ENCODE measurements around the gene METTL22. TPM values are rescaled to one million over a fixed set of nuclear protein-coding genes. Genes with fewer than 3 reads are reported as not detected.
A peak's percentile ranks its signal among the peaks of the same experiment; 100 is the strongest.

The METTL22 gene
- total RNA-seq, 3 donors from 2014 or later: 24.1 to 41.0 (median 30.8) TPM

- no peaks in the 10 kb centered on the region for H3K36me3 ChIP-seq (ENCODE audit: low read depth)
Observed at GRCh38 chr16:8634991-8635736, 13.7 kb downstream of the METTL22 start.

DNA sequence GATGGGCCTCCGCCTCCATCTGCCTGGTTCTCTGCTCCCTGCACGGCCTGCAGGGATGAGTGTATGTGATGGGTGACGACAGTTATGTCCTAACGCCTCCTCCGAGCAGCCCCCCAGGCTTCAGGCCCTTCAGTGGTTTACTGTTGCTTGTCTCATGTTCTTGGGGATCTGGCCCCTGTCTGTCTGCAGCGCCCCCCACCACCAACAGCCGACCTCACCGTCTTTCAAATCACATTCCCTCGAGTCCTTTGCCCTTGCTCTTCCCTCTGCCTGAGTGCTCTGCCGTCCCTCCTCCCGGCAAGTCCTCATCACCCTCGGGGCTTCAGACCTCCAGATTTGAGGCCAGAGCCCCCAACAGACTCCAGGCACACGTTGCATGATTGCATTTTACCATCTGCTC is 18.2 kb downstream of the METTL22 start:
- intact Hi-C loops (cut with DNase I, micrococcal nuclease): no loop called here
- TF ChIP-seq CTCF (IDR thresholded peaks at IDR 0.05): no peak
- ATAC-seq: no peak
- no peaks in the 10 kb centered on the region for H3K9me3 ChIP-seq
- DNase-seq: no peak
- H3K36me3 ChIP-seq (ENCODE audit: low read depth): peaks cover 5% of the 10 kb centered on the region
- H3K4me3 ChIP-seq: no peak overlapping the region
- H3K4me1 ChIP-seq (ENCODE audit: low read depth): no peaks in the 10 kb centered on the region

More at GRCh38 chr16:8634991-8635736, 13.7 kb downstream of the METTL22 start:
- peak in 1 of 3 donors; percentile 52 for DNase-seq
- ATAC-seq: peak; percentile 51
- Histone ChIP-seq H3K9me3 (no peaks in the 10 kb centered on the region), H3K4me1 (ENCODE audit: low read depth) (no peaks in the 10 kb centered on the region), H3K4me3 (no peak overlapping the region)
- no peak for TF ChIP-seq CTCF (IDR thresholded peaks at IDR 0.05)
- intact Hi-C loops (cut with DNase I, micrococcal nuclease): no loop called here

DNA sequence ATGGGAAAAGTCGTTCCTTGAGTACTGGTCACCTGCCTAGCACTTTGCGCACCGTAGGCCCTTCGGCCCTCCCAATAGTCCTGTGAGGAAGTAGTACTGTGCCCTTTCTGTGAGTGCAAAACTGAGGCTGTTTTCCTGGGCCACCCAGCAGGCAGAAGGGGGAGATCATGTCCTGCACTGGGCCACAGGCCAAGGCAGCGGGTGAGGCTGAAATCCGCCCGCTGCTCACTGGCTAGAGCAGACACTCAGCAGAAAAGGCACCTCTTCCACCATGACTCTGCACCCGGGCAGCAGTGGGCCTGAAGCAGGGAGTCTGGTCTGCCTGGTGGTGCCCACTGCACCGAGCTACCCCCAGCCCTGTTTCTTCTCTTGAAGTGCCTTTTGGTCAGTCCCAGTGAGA is 20.2 kb downstream of the METTL22 start:
- Histone ChIP-seq H3K9me3 (no peaks in the 10 kb centered on the region), H3K4me3 (no peak overlapping the region), H3K36me3 (ENCODE audit: low read depth) (peaks cover 8% of the 10 kb centered on the region), H3K4me1 (ENCODE audit: low read depth) (no peaks in the 10 kb centered on the region)
- DNase-seq (no peak), ATAC-seq (no peak)
- intact Hi-C loops (cut with DNase I, micrococcal nuclease): no loop called here
- TF ChIP-seq CTCF (IDR thresholded peaks at IDR 0.05): no peak

GRCh38 chr16:8642146-8642545 is 20.6 kb downstream of the METTL22 start:
- intact Hi-C loops (cut with DNase I, micrococcal nuclease): no loop called here
- no peak for TF ChIP-seq CTCF (IDR thresholded peaks at IDR 0.05)
- H3K9me3 ChIP-seq: no peaks in the 10 kb centered on the region
- H3K4me1 ChIP-seq (ENCODE audit: low read depth): no peaks in the 10 kb centered on the region
- ATAC-seq: no peak
- no peak for DNase-seq
- no peak overlapping the region for H3K4me3 ChIP-seq
- peaks cover 8% of the 10 kb centered on the region for H3K36me3 ChIP-seq (ENCODE audit: low read depth)

DNA sequence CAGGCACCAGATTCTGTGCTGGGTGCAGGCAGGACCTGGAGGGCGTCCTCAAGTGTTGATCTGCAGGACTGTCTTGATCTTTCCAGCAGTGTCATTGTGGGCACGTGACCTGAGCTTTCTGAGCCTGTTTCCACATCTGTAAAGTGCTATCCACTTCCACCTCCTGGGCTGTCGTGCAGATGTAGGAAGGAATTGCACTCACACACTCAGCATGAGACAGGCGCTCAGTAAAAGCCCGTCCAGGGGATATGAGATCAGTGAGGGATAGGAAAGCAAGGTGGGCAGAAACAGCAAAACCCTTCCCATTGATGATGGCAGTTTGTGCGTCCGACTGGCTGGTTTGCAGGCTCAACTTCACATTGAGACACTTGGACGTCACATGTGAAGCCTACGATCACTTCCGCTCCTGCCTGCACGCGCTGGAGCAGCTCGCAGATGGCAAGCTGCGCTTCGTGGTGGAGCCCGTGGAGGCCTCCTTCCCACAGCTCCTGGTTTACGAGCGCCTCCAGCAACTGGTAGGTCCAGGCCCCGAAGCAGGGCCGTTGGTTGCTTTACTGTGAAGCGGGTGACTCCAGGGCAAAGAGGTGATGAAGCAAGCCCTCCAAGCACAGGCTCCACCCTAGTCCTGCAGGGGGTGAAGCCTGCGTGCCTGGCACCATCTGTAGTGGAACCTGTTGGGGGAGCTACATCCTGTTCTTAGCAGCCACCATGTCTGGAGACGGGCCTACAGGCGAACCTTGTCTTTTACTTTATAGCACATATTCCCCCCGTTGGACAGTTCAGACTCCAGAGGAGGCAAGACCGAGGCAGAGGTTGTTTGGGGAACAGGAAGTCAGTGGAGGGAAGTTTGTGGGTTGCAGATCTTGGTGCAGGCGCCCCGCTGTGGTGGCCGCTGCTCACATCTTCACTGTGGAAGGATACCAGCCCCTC is 23.0 kb downstream of the METTL22 start:
- DNase-seq: peak in 2 of 3 donors; percentile 24 to 61
- ATAC-seq: peak; percentile 60
- H3K9me3 ChIP-seq: no peaks in the 10 kb centered on the region
- TF ChIP-seq CTCF (IDR thresholded peaks at IDR 0.05): no peak
- no peak overlapping the region for H3K4me3 ChIP-seq
- peaks cover 12% of the 10 kb centered on the region for H3K36me3 ChIP-seq (ENCODE audit: low read depth)
- no peaks in the 10 kb centered on the region for H3K4me1 ChIP-seq (ENCODE audit: low read depth)
- intact Hi-C loops (cut with DNase I, micrococcal nuclease): no loop called here
